MM.1S (cell line): Measurements from ENCODE around the gene KIRREL1.

Experiments used
- DNase-seq: peaks from one replicate; pipeline ENCODE4 v3.0.0-alpha.2; 2015
- H2AFZ ChIP-seq: fragments of 300-600 bp; sonication (generic); 2 replicates; pipeline ENCODE4 v1.6.0; 2016; ENCODE audit warnings: antibody characterized with exemption, low read length
- H3F3A ChIP-seq: fragments of 300-600 bp; sonication (generic); 2 replicates; pipeline ENCODE4 v1.6.1; 2016; ENCODE audit warnings: mild to moderate bottlenecking, antibody characterized with exemption, low read length, moderate library complexity, mixed read lengths; ENCODE audit not compliant: insufficient read depth
- H3K27ac ChIP-seq: fragments of 300-600 bp; sonication (generic); 2 replicates; pipeline ENCODE4 v1.5.1; 2016; ENCODE audit warnings: mild to moderate bottlenecking, low read length
- H3K27me3 ChIP-seq: fragments of 300-600 bp; sonication (generic); replicated peaks from 2 replicates; pipeline ENCODE4 v1.6.0; 2016; ENCODE audit warnings: low read length; ENCODE audit not compliant: insufficient read depth
- H3K36me3 ChIP-seq: fragments of 300-600 bp; sonication (generic); replicated peaks from 2 replicates; pipeline ENCODE4 v1.6.1; 2016; ENCODE audit warnings: mild to moderate bottlenecking, low read length, mixed read lengths; ENCODE audit not compliant: insufficient read depth
- H3K4me1 ChIP-seq: fragments of 300-600 bp; sonication (generic); 2 replicates; pipeline ENCODE4 v1.6.1; 2016; ENCODE audit warnings: low read length, mixed read lengths
- H3K4me2 ChIP-seq: fragments of 300-600 bp; sonication (generic); 2 replicates; pipeline ENCODE4 v1.6.0; 2016; ENCODE audit warnings: low read depth, low read length
- H3K4me3 ChIP-seq: fragments of 300-600 bp; sonication (generic); 2 replicates; pipeline ENCODE4 v1.5.1; 2016; ENCODE audit warnings: low read length, mixed read lengths
- H3K79me2 ChIP-seq: fragments of 300-600 bp; sonication (generic); 2 replicates; pipeline ENCODE4 v1.6.1; 2016; ENCODE audit warnings: mixed run types, low read length, mixed read lengths
- H3K9ac ChIP-seq: fragments of 300-600 bp; sonication (generic); 2 replicates; pipeline ENCODE4 v1.6.1; 2016; ENCODE audit warnings: low read length, mixed read lengths
- H3K9me2 ChIP-seq: fragments of 300-600 bp; sonication (generic); replicated peaks from 2 replicates; pipeline ENCODE4 v1.6.1; 2016; ENCODE audit warnings: mild to moderate bottlenecking, low read length, mixed read lengths; ENCODE audit not compliant: insufficient read depth
- H3K9me3 ChIP-seq: fragments of 300-600 bp; sonication (generic); replicated peaks from 2 replicates; pipeline ENCODE4 v1.6.1; 2016; ENCODE audit warnings: mild to moderate bottlenecking, low read length, mixed read lengths; ENCODE audit not compliant: insufficient read depth
- H4K20me1 ChIP-seq: fragments of 300-600 bp; sonication (generic); 2 replicates; pipeline ENCODE4 v1.6.1; 2016; ENCODE audit warnings: mild to moderate bottlenecking, low read length, moderate library complexity, mixed read lengths; ENCODE audit not compliant: insufficient read depth
- CTCF ChIP-seq: fragments of 300-600 bp; sonication (generic); IDR thresholded peaks from 2 replicates; pipeline ENCODE4 v1.5.1; 2016; ENCODE audit warnings: antibody characterized with exemption, low read length, mixed read lengths
- EZH2 ChIP-seq: fragments of 300-600 bp; sonication (generic); optimal IDR thresholded peaks from 2 replicates; pipeline ENCODE3; 2017; ENCODE audit warnings: low read depth, mild to moderate bottlenecking, antibody characterized with exemption, low read length, mixed read lengths
- EZH2phosphoT487 ChIP-seq: fragments of 300-600 bp; sonication (generic); IDR thresholded peaks from 2 replicates; pipeline ENCODE4 v1.6.1; 2018; ENCODE audit warnings: antibody characterized with exemption, low read length

Gene KIRREL1

GRCh38 chr1:158075078-158075477 is 81.6 kb downstream of the KIRREL1 start:
- H3K27ac ChIP-seq, result no peak overlapping the region
- H3K27me3 ChIP-seq, result no peaks in the 10 kb centered on the region
- H3K9me3 ChIP-seq, result no peaks in the 10 kb centered on the region
- H3K4me3 ChIP-seq, result no peak overlapping the region
- H3F3A ChIP-seq, result no peaks in the 10 kb centered on the region
- H2AFZ ChIP-seq, result no peak overlapping the region
- no peaks in the 10 kb centered on the region for H3K9me2 ChIP-seq
- H4K20me1 ChIP-seq, result no peaks in the 10 kb centered on the region
- TF ChIP-seq EZH2phosphoT487, result no peak
- DNase-seq, result no peak
- H3K79me2 ChIP-seq, result no peaks in the 10 kb centered on the region
- no peak overlapping the region for H3K9ac ChIP-seq
- no peaks in the 10 kb centered on the region for H3K36me3 ChIP-seq
- H3K4me2 ChIP-seq, result no peak overlapping the region
- H3K4me1 ChIP-seq, result no peaks in the 10 kb centered on the region

- H3K9me2 ChIP-seq, result no peaks in the 10 kb centered on the region
- no peak overlapping the region for H3K4me3 ChIP-seq
- no peak overlapping the region for H2AFZ ChIP-seq
- no peaks in the 10 kb centered on the region for H3K79me2 ChIP-seq
- H3K9me3 ChIP-seq, result no peaks in the 10 kb centered on the region
- H3K4me2 ChIP-seq, result no peak overlapping the region
- no peaks in the 10 kb centered on the region for H3F3A ChIP-seq
- H3K27ac ChIP-seq, result no peak overlapping the region
- no peaks in the 10 kb centered on the region for H3K36me3 ChIP-seq
- no peaks in the 10 kb centered on the region for H3K27me3 ChIP-seq
- no peak overlapping the region for H3K9ac ChIP-seq
- no peaks in the 10 kb centered on the region for H3K4me1 ChIP-seq
- TF ChIP-seq EZH2phosphoT487, result no peak
- TF ChIP-seq EZH2, result no peak
- no peak for TF ChIP-seq CTCF
- no peak for DNase-seq
- no peaks in the 10 kb centered on the region for H4K20me1 ChIP-seq
Measured at GRCh38 chr1:158076441-158076840, 83.0 kb downstream of the KIRREL1 start.

GRCh38 chr1:158077411-158078256 is 84.2 kb downstream of the KIRREL1 start:
- no peaks in the 10 kb centered on the region for H3K79me2 ChIP-seq
- H3K36me3 ChIP-seq, result no peaks in the 10 kb centered on the region
- H4K20me1 ChIP-seq, result no peaks in the 10 kb centered on the region
- no peaks in the 10 kb centered on the region for H3K9me3 ChIP-seq
- no peak overlapping the region for H3K9ac ChIP-seq
- no peaks in the 10 kb centered on the region for H3K4me1 ChIP-seq
- no peak for DNase-seq
- no peaks in the 10 kb centered on the region for H3K9me2 ChIP-seq
- no peaks in the 10 kb centered on the region for H3F3A ChIP-seq
- H3K4me2 ChIP-seq, result no peak overlapping the region
- H3K4me3 ChIP-seq, result no peak overlapping the region
- no peaks in the 10 kb centered on the region for H3K27me3 ChIP-seq
- no peak for TF ChIP-seq EZH2phosphoT487
- TF ChIP-seq EZH2, result no peak
- no peak for TF ChIP-seq CTCF
- no peak overlapping the region for H3K27ac ChIP-seq
- no peak overlapping the region for H2AFZ ChIP-seq

GRCh38 chr1:158078569-158079080 is 85.2 kb downstream of the KIRREL1 start:
- H3K27ac ChIP-seq, result no peak overlapping the region

More at GRCh38 chr1:158078569-158079080, 85.2 kb downstream of the KIRREL1 start:
- no peak for DNase-seq
- Histone ChIP-seq H4K20me1 (no peaks in the 10 kb centered on the region), H3F3A (no peaks in the 10 kb centered on the region), H3K4me2 (no peak overlapping the region), H3K36me3 (no peaks in the 10 kb centered on the region), H3K79me2 (no peaks in the 10 kb centered on the region), H3K4me3 (no peak overlapping the region), H3K9me3 (no peaks in the 10 kb centered on the region), H2AFZ (no peak overlapping the region), H3K27me3 (no peaks in the 10 kb centered on the region), H3K4me1 (no peaks in the 10 kb centered on the region), H3K9me2 (no peaks in the 10 kb centered on the region), H3K9ac (no peak overlapping the region)
- no peak for TF ChIP-seq EZH2phosphoT487
- TF ChIP-seq CTCF, result no peak
- no peak for TF ChIP-seq EZH2
